Hepatocyte (in vitro differentiated cells): ENCODE measurements around the gene CORO7.

Source experiments
- CTCF ChIP-seq: fragments of 200-600 bp; sonication (generic); IDR thresholded peaks from 2 replicates; pipeline ENCODE4 v1.5.1; 2016; ENCODE audit warnings: antibody characterized with exemption, mild to moderate bottlenecking; ENCODE audit not compliant: poor library complexity
- EZH2 ChIP-seq: fragments of 200-600 bp; sonication (generic); IDR thresholded peaks from 2 replicates; pipeline ENCODE4 v1.6.1; 2016; ENCODE audit warnings: antibody characterized with exemption, mild to moderate bottlenecking, borderline replicate concordance
- EZH2phosphoT487 ChIP-seq: fragments of 200-600 bp; sonication (generic); IDR thresholded peaks from one replicate; pipeline ENCODE4 v1.6.1; 2018; ENCODE audit warnings: antibody characterized with exemption, mild to moderate bottlenecking, low read depth, moderate library complexity; ENCODE audit not compliant: unreplicated experiment, severe bottlenecking

- TF ChIP-seq CTCF (no peak), EZH2 (no peak), EZH2phosphoT487 (no peak)
These were observed 27.6 kb upstream of the CORO7 start for GRCh38 chr16:4443986-4444385.
